ENCODE data around the gene PCTP.

Gene PCTP

DNA sequence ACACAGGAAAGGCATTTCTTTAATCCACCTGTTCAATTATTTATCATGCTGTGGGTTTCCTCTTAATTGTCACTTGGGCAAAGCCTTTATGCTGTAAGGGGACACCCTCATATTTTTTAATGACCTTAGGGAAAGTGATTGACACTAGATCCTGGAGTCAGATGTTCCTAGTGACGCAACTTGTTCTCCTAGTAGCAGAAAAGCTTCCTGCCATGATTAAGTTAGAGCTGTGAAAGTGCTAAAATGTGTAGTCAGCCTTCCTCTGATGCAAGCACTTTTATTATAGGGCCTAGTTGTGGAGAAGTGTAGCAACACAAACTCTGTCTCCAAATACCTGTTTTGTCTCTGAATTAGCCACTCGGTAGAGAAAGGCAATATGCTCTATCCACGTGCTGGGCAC, 40.4 kb upstream of the PCTP start:
- H3K9me3 ChIP-seq (ENCODE audit: insufficient read depth, low read length), result no peaks in the 10 kb centered on the region
- H3K4me2 ChIP-seq (ENCODE audit: low read length), result no peak overlapping the region
- no peak overlapping the region for H3K4me3 ChIP-seq (ENCODE audit: low read length)
- no peak for TF ChIP-seq EZH2phosphoT487 (IDR thresholded peaks at IDR 0.05; ENCODE audit: low read depth)
- TF ChIP-seq, protein P1, sequence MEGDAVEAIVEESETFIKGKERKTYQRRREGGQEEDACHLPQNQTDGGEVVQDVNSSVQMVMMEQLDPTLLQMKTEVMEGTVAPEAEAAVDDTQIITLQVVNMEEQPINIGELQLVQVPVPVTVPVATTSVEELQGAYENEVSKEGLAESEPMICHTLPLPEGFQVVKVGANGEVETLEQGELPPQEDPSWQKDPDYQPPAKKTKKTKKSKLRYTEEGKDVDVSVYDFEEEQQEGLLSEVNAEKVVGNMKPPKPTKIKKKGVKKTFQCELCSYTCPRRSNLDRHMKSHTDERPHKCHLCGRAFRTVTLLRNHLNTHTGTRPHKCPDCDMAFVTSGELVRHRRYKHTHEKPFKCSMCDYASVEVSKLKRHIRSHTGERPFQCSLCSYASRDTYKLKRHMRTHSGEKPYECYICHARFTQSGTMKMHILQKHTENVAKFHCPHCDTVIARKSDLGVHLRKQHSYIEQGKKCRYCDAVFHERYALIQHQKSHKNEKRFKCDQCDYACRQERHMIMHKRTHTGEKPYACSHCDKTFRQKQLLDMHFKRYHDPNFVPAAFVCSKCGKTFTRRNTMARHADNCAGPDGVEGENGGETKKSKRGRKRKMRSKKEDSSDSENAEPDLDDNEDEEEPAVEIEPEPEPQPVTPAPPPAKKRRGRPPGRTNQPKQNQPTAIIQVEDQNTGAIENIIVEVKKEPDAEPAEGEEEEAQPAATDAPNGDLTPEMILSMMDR (IDR thresholded peaks at IDR 0.05; ENCODE audit: low read depth, low read length), result no peak
- no peaks in the 10 kb centered on the region for H3K79me2 ChIP-seq (ENCODE audit: low read length)
- H3K27me3 ChIP-seq (ENCODE audit: low read depth, low read length), result peaks cover 6% of the 10 kb centered on the region; the same call in 1 of the 2 replicates
- H2AFZ ChIP-seq (ENCODE audit: low read depth, low read length), result no peak overlapping the region
- H3K27ac ChIP-seq (ENCODE audit: low read length), result no peak overlapping the region
- H4K20me1 ChIP-seq (ENCODE audit: insufficient read depth, low read length), result no peaks in the 10 kb centered on the region
- no peaks in the 10 kb centered on the region for H3K4me1 ChIP-seq (ENCODE audit: low read length)
- no peaks in the 10 kb centered on the region for H3K36me3 ChIP-seq (replicated peaks; ENCODE audit: low read depth, low read length)
- H3K9ac ChIP-seq (ENCODE audit: low read length), result no peak overlapping the region

DNA sequence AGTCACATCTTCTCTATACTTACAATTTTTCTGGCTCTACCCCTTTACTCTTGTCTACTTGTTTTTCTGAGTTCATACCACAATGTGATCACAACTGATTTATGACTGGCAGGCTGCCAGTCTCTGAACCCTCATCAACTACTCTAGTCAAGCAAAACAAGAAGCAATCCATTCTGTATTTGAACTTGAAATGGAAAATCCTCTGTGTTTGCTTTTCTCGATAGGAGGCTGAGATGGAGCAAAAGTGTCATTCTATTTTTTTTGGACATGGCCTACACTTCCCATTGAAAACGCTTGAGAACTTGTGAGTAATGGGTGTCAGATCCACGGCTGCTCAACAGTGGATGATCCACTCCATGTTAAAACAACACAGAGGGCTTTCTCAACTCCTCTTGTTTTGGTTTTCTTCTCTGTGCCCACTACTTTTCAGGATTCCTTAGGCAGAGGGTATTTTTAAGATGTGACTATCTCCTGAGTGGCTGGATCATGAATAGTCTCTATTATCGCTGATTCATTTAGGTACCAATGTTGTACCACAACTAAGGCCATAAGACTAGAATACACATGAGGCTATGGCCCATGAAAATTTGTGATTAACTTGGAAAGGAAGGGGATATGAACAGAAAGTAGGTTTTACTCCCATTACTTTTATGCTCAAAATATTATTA, 39.9 kb upstream of the PCTP start:
- Histone ChIP-seq H2AFZ (ENCODE audit: low read depth, low read length) (no peak overlapping the region), H3K4me1 (ENCODE audit: low read length) (no peaks in the 10 kb centered on the region), H3K4me2 (ENCODE audit: low read length) (no peak overlapping the region), H3K79me2 (ENCODE audit: low read length) (no peaks in the 10 kb centered on the region), H3K4me3 (ENCODE audit: low read length) (no peak overlapping the region), H3K9ac (ENCODE audit: low read length) (no peak overlapping the region), H3K27ac (ENCODE audit: low read length) (no peak overlapping the region), H4K20me1 (ENCODE audit: insufficient read depth, low read length) (no peaks in the 10 kb centered on the region), H3K27me3 (ENCODE audit: low read depth, low read length) (peaks cover 6% of the 10 kb centered on the region; the same call in 1 of the 2 replicates), H3K36me3 (replicated peaks; ENCODE audit: low read depth, low read length) (no peaks in the 10 kb centered on the region), H3K9me3 (ENCODE audit: insufficient read depth, low read length) (no peaks in the 10 kb centered on the region)
- TF ChIP-seq, protein P1 (IDR thresholded peaks at IDR 0.05; ENCODE audit: low read depth, low read length), result no peak
- TF ChIP-seq EZH2phosphoT487 (IDR thresholded peaks at IDR 0.05; ENCODE audit: low read depth), result no peak

DNA sequence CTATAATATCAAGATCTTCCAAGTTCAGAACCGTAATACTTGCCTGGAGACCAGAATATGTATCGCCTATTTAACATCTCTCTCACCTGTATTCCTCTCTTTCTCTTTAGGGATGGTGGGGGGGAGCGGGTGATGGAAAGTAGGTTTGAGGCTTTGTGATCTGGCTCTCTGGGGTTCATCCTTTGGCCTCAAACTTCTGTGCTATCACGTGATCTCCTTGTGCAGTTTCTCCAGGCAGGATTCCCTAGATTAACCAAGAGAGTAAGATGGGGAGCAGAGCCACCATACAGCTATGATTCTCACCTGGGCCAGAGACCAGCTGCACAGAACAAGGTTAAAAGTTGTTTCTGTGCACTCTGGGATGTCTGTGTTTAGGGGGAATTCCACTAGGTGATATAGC, 33.4 kb upstream of the PCTP start:
- no peak overlapping the region for H3K4me3 ChIP-seq (ENCODE audit: low read length)
- H4K20me1 ChIP-seq (ENCODE audit: insufficient read depth, low read length), result no peaks in the 10 kb centered on the region
- H3K36me3 ChIP-seq (replicated peaks; ENCODE audit: low read depth, low read length), result no peaks in the 10 kb centered on the region
- no peak overlapping the region for H2AFZ ChIP-seq (ENCODE audit: low read depth, low read length)
- no peak overlapping the region for H3K27ac ChIP-seq (ENCODE audit: low read length)
- no peak for TF ChIP-seq EZH2phosphoT487 (IDR thresholded peaks at IDR 0.05; ENCODE audit: low read depth)
- TF ChIP-seq, protein P1 (IDR thresholded peaks at IDR 0.05; ENCODE audit: low read depth, low read length), result no peak
- H3K79me2 ChIP-seq (ENCODE audit: low read length), result no peaks in the 10 kb centered on the region
- H3K9me3 ChIP-seq (ENCODE audit: insufficient read depth, low read length), result no peaks in the 10 kb centered on the region
- no peak overlapping the region for H3K9ac ChIP-seq (ENCODE audit: low read length)
- H3K27me3 ChIP-seq (ENCODE audit: low read depth, low read length), result peaks cover 32% of the 10 kb centered on the region
- no peaks in the 10 kb centered on the region for H3K4me1 ChIP-seq (ENCODE audit: low read length)
- H3K4me2 ChIP-seq (ENCODE audit: low read length), result no peak overlapping the region

DNA sequence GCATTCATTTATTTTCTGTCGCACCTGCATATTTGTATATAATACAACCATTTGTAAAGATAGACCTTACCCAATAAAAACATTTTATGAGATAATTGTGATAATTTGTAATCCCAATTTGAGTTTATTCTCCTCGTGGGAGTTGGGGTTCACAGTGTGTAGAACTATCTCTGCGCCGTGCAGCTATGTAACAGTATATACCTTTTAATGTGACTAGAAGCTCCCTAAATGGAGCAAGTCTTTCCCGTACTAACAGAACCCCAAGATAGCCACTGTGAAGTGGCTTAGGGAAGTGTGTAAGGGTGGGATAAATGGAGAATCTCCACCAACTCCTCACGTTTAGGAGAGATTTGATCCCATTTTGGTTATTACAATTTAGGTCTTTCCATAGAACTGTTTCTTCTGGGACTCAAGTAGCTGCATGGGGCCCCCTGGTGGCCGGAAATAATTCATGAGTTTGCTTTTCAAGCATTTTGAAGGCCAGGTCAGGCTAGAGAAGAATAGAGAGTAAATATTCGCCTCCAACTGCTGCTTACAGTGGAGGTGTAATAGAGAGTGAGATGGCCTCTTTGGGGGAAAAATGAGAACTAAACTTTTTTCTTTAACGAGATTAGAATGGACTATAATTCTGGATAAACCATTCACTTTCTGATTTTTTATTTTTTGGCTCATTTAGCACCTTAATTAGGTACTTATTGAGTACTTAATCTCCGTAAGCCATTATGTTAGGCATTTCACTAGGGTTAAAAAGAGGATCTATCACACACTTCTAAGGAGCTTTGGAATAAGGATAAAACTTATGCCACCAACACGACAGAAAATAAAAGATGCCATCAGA, 32.7 kb upstream of the PCTP start:
- no peak overlapping the region for H2AFZ ChIP-seq (ENCODE audit: low read depth, low read length)
- no peak overlapping the region for H3K4me3 ChIP-seq (ENCODE audit: low read length)
- no peak overlapping the region for H3K9ac ChIP-seq (ENCODE audit: low read length)
- H3K27ac ChIP-seq (ENCODE audit: low read length), result no peak overlapping the region
- peaks cover 38% of the 10 kb centered on the region for H3K27me3 ChIP-seq (ENCODE audit: low read depth, low read length)
- no peak overlapping the region for H3K4me2 ChIP-seq (ENCODE audit: low read length)
- no peaks in the 10 kb centered on the region for H3K79me2 ChIP-seq (ENCODE audit: low read length)
- H3K9me3 ChIP-seq (ENCODE audit: insufficient read depth, low read length), result no peaks in the 10 kb centered on the region
- no peaks in the 10 kb centered on the region for H3K4me1 ChIP-seq (ENCODE audit: low read length)
- TF ChIP-seq EZH2phosphoT487 (IDR thresholded peaks at IDR 0.05; ENCODE audit: low read depth), result no peak
- TF ChIP-seq, protein P1 (IDR thresholded peaks at IDR 0.05; ENCODE audit: low read depth, low read length), result peak; percentile 85
- no peaks in the 10 kb centered on the region for H3K36me3 ChIP-seq (replicated peaks; ENCODE audit: low read depth, low read length)
- H4K20me1 ChIP-seq (ENCODE audit: insufficient read depth, low read length), result no peaks in the 10 kb centered on the region

Data from OCI-LY3 (cell line).